ENCODE data around the gene G6PC1. TPM values are rescaled to one million over a fixed set of nuclear protein-coding genes. Genes with fewer than 3 reads are reported as not detected.
A peak's percentile ranks its signal among the peaks of the same experiment; 100 is the strongest.
"Not testable (repeated sequence)": the region's sequence is repeated elsewhere in the genome, so short reads cannot be mapped to it uniquely, and the experiment has no call there.

G6PC1 gene
- total RNA-seq, 1 experiment from 2014 or later, result not detected

DNA sequence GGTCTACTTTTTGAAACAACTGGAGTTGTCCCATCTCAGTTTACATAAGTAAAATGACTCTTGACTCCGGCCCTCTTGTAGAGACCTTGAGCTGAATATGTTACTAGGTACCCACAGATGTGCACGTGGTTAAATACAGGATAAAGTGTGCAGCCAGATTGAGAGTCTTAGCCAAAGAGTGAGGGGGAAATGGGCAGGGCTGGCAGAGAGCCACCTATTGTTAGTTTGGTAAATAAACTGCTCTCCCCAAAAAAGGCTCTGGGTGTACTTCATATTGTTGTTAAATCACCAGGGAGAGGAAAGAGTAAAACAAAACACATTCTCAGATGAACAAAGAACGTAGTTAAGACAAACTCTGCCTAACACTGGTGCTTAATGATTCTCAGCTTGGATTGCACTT, 20.3 kb downstream of the G6PC1 start:
- H3K36me3 ChIP-seq, result no peaks in the 10 kb centered on the region
- H3K27ac ChIP-seq, result no peak overlapping the region
- DNase-seq (ENCODE audit: low read depth in 1 of 2, low spot score in 2 of 2), result peak in 1 of 2 experiments; percentile 20

DNA sequence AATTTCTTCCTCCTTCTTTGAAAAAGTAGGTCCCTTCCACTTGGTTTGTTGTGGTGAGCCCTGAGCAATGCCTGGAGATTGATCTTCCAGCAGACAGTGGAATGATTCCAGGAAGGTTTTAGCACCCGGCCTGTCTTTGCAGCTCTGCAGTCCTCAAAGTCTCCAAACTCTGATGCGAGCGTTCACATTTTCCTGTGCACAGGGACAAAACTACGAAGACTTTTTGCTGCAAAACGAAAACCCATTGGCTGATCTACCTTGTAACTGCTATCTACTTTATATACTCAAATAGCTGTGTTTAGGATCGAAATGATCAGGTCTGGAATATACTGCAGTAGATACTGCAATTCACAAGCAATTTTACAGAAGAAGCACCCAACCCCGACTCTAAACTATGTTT, 21.7 kb downstream of the G6PC1 start:
- DNase-seq (ENCODE audit: low read depth in 1 of 2, low spot score in 2 of 2), result no peak
- no peaks in the 10 kb centered on the region for H3K9me3 ChIP-seq (replicated peaks)
- no peaks in the 10 kb centered on the region for H3K36me3 ChIP-seq
- H3K27ac ChIP-seq, result no peak overlapping the region
- 0 out of 2 replicates have a peak, but pooled peaks cover 4% of the 10 kb centered on the region for H3K27me3 ChIP-seq (replicated peaks)
- H3K4me3 ChIP-seq, result no peak overlapping the region
- peaks cover 9% of the 10 kb centered on the region; the same call in 1 of the 2 replicates for H3K4me1 ChIP-seq (replicated peaks)

More for the DNA sequence above, 20.3 kb downstream of the G6PC1 start:
- Histone ChIP-seq H3K4me1 (replicated peaks) (peaks cover 9% of the 10 kb centered on the region; the same call in 1 of the 2 replicates), H3K27me3 (replicated peaks) (0 out of 2 replicates have a peak, but pooled peaks cover 4% of the 10 kb centered on the region), H3K4me3 (no peak overlapping the region), H3K9me3 (replicated peaks) (no peaks in the 10 kb centered on the region)

DNA sequence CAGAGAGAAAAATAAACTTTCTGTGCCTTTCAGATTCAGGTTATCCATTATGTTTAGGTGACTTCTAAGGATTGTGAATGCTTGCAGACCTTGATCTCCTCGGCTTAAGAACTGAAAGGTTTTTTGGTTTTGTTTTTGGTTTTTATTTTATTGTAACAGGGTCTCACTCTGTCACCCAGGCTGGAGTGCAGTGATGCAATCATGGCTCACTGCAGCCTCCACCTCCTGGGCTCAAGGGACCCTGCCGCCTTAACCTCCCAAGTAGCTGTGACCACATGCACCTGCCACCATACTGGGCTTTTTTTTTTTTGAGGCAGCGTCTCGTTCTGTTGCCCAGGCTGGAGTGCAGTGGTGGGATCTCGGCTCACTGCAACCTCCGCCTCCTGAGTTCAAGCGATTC, 22.9 kb downstream of the G6PC1 start:
- not testable (repeated sequence) for H3K4me1 ChIP-seq (replicated peaks); H3K36me3 ChIP-seq; H3K9me3 ChIP-seq (replicated peaks); H3K4me3 ChIP-seq; DNase-seq (ENCODE audit: low read depth in 1 of 2, low spot score in 2 of 2); H3K27ac ChIP-seq; H3K27me3 ChIP-seq (replicated peaks)

DNA sequence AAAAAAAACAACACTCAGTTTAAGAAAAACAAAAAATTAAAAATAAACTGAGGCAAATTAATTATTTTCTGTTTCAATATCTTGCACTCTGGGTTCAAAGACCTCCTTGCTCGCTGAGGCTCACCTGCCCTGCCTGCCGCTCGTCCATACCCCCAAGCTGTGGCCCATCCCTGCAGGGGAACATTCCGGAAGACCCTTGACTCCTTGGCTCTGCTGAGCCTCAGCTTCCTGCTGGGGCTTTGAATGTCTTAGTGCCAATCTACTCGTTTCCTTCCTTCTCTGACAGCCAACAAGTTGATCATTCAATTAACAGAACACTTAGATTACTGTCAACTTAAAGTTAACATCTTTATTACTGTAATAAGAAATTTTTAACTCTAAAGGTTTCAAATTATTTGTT, 24.3 kb downstream of the G6PC1 start:
- Histone ChIP-seq H3K27me3 (replicated peaks) (0 out of 2 replicates have a peak, but pooled peaks cover 4% of the 10 kb centered on the region), H3K36me3 (no peaks in the 10 kb centered on the region), H3K9me3 (replicated peaks) (no peaks in the 10 kb centered on the region), H3K4me1 (replicated peaks) (0 out of 2 replicates have a peak, but pooled peaks cover 3% of the 10 kb centered on the region), H3K27ac (no peak overlapping the region), H3K4me3 (no peak overlapping the region)
- DNase-seq (ENCODE audit: low read depth in 1 of 2, low spot score in 2 of 2), result no peak

DNA sequence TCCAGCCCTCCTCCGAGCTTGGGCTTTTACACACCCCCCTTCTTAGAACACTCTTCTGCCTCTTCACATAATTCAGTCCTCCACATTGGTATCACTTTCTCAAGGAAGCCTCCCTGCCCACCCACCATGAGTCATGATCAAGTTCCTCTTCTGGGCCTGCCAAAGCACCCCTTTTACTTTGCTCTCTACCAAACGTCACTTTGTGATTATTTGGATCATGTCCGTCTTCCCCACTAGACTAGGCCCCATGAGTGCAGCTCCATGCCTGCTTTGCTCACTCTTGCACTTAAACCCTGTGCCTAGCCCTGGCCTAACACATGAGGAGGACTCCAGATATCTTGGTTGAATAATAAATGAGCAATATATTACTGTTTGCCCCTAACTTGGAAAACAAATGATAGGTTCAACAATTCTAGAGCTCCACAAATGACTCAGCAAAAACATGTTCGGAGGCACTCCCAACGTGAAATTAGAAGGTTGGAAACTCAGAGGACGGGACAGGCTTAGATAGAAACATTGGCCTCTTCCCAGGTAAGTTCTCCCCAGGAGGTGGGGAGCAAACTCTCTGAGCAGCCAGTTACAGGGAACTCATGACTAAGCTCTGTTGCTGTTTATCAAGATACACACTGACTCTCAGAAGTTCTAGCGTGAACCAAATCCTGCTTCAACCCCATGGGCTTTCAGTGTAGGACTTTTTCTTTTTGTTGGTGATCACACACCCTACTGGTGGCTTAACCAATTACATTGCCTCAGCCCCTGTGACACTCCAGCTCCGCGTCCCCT, 28.3 kb downstream of the G6PC1 start:
- Histone ChIP-seq H3K36me3 (no peaks in the 10 kb centered on the region), H3K4me1 (replicated peaks) (no peaks in the 10 kb centered on the region), H3K9me3 (replicated peaks) (no peaks in the 10 kb centered on the region), H3K4me3 (no peak overlapping the region), H3K27me3 (replicated peaks) (no peaks in the 10 kb centered on the region), H3K27ac (no peak overlapping the region)
- peak in 1 of 2 experiments; percentile 10 for DNase-seq (ENCODE audit: low read depth in 1 of 2, low spot score in 2 of 2)

DNA sequence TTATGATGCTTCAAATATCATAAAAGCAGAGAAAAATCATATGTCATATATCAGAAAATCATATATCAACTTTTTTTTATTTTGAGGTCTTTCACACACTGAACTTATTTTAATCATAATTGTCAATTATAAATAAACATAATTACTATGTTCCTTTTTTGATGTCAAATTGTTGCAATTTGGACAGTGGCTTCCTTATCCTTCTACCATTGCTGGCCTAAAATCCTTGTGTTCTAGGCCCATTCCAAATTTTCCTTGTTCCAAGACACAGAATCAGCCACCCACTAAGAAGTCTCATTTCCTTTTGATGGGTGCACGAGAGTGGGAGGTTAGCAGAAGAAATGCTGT, 28.9 kb downstream of the G6PC1 start:
- Histone ChIP-seq H3K9me3 (replicated peaks) (no peaks in the 10 kb centered on the region), H3K4me3 (no peak overlapping the region), H3K4me1 (replicated peaks) (no peaks in the 10 kb centered on the region), H3K36me3 (no peaks in the 10 kb centered on the region), H3K27me3 (replicated peaks) (no peaks in the 10 kb centered on the region), H3K27ac (no peak overlapping the region)
- DNase-seq (ENCODE audit: low read depth in 1 of 2, low spot score in 2 of 2), result no peak

DNA sequence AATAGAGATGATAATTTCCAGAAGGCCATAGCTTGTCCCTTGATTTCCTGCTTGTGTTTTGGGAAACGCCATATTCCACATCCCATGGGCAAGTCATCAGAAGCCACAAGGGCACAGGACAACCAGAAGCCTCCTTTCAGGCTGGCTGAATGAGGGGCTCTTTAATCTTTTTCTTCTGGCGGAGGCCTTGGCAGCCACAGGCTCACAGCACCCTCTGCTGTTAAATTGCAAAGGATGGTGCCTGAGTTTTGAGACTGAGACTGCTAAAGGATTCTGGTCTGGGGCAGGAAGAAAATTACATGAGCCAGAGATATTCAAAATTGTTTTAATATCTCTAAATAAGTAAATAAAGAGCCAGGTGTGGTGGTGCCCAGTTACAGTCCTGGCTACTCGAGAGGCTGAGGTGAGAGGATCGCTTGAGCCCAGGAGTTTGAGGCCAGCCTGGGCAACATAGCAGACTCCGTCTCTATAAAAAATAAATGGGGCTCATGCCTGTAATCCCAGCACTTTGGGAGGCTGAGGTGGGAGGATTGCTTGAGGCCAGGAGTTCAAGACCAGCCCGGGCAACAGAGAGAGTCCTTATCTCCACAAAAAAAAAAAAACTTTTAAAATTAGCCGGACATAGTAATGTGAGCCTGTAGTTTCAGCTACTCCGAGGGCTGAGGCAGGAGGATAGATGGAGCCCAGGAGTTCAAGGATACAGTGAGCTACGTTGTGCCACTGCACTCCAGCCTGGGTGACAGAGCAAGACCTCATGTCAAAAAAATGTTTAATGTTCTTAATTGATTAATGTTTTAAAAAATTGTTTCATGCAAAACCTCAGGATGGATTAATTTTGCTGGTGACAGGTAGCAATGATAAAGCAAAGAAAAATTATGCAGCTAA, 37.4 kb downstream of the G6PC1 start:
- peaks cover 5% of the 10 kb centered on the region; the same call in 1 of the 2 replicates for H3K27me3 ChIP-seq (replicated peaks)
- H3K9me3 ChIP-seq (replicated peaks), result no peaks in the 10 kb centered on the region
- peak; percentile 34 to 46 for DNase-seq (ENCODE audit: low read depth in 1 of 2, low spot score in 2 of 2)
- H3K27ac ChIP-seq, result no peak overlapping the region
- no peaks in the 10 kb centered on the region for H3K36me3 ChIP-seq
- H3K4me3 ChIP-seq, result no peak overlapping the region
- peaks cover 6% of the 10 kb centered on the region; the same call in 1 of the 2 replicates for H3K4me1 ChIP-seq (replicated peaks)

DNA sequence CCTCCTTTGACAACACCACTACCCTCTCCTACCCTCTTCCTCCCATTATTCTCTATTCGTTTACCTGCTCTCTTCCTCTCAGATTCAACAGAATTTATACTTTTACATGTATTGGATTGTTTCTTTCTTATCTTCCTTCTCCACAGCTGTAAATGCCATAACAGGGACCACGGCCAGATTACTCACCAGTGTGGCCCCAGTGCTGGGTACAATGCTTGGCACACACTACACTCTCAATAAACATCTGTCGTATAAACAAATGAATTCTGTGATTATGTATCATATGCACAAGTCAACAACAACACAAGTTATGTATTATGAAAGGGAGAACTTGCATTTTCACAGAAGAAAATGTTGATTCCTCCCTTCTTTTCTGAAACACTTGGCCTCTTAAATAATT, 43.6 kb downstream of the G6PC1 start:
- H3K27me3 ChIP-seq (replicated peaks), result peaks cover 5% of the 10 kb centered on the region; the same call in 1 of the 2 replicates
- no peaks in the 10 kb centered on the region for H3K9me3 ChIP-seq (replicated peaks)
- no peak overlapping the region for H3K27ac ChIP-seq
- no peak for DNase-seq (ENCODE audit: low read depth in 1 of 2, low spot score in 2 of 2)
- peaks cover 3% of the 10 kb centered on the region for H3K36me3 ChIP-seq
- no peak overlapping the region for H3K4me3 ChIP-seq
- peaks cover 6% of the 10 kb centered on the region for H3K4me1 ChIP-seq (replicated peaks)

DNA sequence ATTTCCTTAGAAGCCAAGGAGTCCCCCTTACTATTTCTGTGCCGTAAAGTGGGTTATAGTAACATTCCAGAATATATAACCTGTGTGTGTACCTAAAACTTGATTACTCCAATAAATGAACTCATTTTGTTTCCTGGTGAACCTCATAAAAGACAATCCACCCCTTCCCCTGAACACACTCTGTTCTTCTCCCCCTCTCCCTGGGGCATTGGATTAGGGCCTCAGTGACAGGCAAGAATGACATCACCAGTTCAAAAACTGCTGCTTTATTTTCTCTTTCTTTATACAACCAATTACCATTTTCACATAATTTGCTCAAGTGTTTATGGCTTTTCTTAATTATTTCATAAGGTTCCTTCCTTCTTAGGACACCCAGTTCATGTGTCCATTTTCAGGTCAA, 46.2 kb downstream of the G6PC1 start:
- H3K36me3 ChIP-seq, result peaks cover 21% of the 10 kb centered on the region
- no peak overlapping the region for H3K4me3 ChIP-seq
- H3K9me3 ChIP-seq (replicated peaks), result no peaks in the 10 kb centered on the region
- H3K27ac ChIP-seq, result no peak overlapping the region
- DNase-seq (ENCODE audit: low read depth in 1 of 2, low spot score in 2 of 2), result no peak
- peaks cover 22% of the 10 kb centered on the region for H3K4me1 ChIP-seq (replicated peaks)
- H3K27me3 ChIP-seq (replicated peaks), result no peaks in the 10 kb centered on the region

DNA sequence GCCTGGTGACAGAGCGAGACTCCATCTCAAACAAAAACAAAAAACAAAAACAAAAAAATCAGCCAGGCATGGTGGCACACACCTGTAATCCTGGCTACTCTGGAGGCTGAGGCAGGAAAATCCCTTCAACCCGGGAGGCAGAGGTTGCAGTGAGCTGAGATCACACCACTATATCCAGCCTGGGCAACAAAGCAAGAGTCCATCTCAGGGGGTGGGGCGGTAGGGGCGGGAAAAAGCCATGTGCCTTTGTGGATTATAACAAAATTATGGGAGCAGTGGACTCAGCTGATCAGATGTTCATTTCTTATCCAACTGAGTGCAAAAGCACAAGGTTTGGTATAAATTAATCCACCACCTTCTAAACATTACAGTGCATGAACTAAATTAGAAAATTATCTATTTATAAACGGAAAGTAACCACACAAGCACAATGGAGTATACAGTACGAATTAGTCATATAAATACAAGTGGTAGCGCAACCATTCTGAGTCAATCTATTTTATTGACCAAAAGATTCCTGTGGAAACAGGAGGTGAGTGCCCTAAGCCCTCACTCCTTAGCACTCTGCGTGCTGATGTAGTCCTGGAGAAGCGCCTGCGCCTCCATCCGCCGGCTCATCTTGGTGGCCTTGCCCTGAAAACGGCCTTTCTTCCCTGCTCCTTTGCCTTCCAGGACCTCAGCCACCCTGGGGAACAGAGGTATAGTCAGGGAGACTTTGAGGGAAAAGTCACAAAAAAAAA, 49.6 kb downstream of the G6PC1 start:
- H3K27me3 ChIP-seq (replicated peaks), result no peaks in the 10 kb centered on the region
- H3K27ac ChIP-seq, result no peak overlapping the region
- no peaks in the 10 kb centered on the region for H3K9me3 ChIP-seq (replicated peaks)
- H3K4me3 ChIP-seq, result no peak overlapping the region
- H3K36me3 ChIP-seq, result peaks cover 49% of the 10 kb centered on the region
- peaks cover 20% of the 10 kb centered on the region for H3K4me1 ChIP-seq (replicated peaks)
- DNase-seq (ENCODE audit: low read depth in 1 of 2, low spot score in 2 of 2), result peak; percentile 64 to 73

Other genes starting within 250 kb of the G6PC1 start
- gene TUBG2, start 241.5 kb upstream of the G6PC1 start, total RNA-seq (2014; rRNA removed; shearing (Covaris generic)), result 0.92 and 3.5 TPM in 2 replicates
- 3.8 and 8.8 TPM in 2 replicates for gene PLEKHH3, start 223.8 kb upstream of the G6PC1 start, total RNA-seq (2014; rRNA removed; shearing (Covaris generic))
- not detected in 2 replicates for gene CCR10, start 219.0 kb upstream of the G6PC1 start, total RNA-seq (2014; rRNA removed; shearing (Covaris generic))
- gene CNTNAP1, start 218.3 kb upstream of the G6PC1 start, total RNA-seq (2014; rRNA removed; shearing (Covaris generic)), result 0.34 and 1.1 TPM in 2 replicates
- 5.2 and 16.3 TPM in 2 replicates for gene EZH1, start 155.8 kb upstream of the G6PC1 start, total RNA-seq (2014; rRNA removed; shearing (Covaris generic))
- gene RAMP2, start 139.6 kb upstream of the G6PC1 start, total RNA-seq (2014; rRNA removed; shearing (Covaris generic)), result not detected in 2 replicates
- gene VPS25, start 127.3 kb upstream of the G6PC1 start, total RNA-seq (2014; rRNA removed; shearing (Covaris generic)), result 57.2 and 101 TPM in 2 replicates
- gene WNK4, start 120.2 kb upstream of the G6PC1 start, total RNA-seq (2014; rRNA removed; shearing (Covaris generic)), result 0.25 TPM in 1 of 2 replicates, not detected in the other
- 85.0 and 110 TPM in 2 replicates for gene COA3, start 102.1 kb upstream of the G6PC1 start, total RNA-seq (2014; rRNA removed; shearing (Covaris generic))
- 0.18 TPM in 1 of 2 replicates, not detected in the other for gene CNTD1, start 101.9 kb upstream of the G6PC1 start, total RNA-seq (2014; rRNA removed; shearing (Covaris generic))
- gene BECN1, start 76.5 kb upstream of the G6PC1 start, total RNA-seq (2014; rRNA removed; shearing (Covaris generic)), result 69.9 and 87.8 TPM in 2 replicates
- 109 and 122 TPM in 2 replicates for gene PSME3, start 67.4 kb upstream of the G6PC1 start, total RNA-seq (2014; rRNA removed; shearing (Covaris generic))
- gene AOC2, start 56.2 kb upstream of the G6PC1 start, total RNA-seq (2014; rRNA removed; shearing (Covaris generic)), result 0.42 TPM in 1 of 2 replicates, not detected in the other
- not detected in 2 replicates for gene AOC3, start 49.6 kb upstream of the G6PC1 start, total RNA-seq (2014; rRNA removed; shearing (Covaris generic))
- 29.8 and 59.7 TPM in 2 replicates for gene AARSD1, start 63.7 kb downstream of the G6PC1 start, total RNA-seq (2014; rRNA removed; shearing (Covaris generic))
- 1.2 and 2.1 TPM in 2 replicates for gene PTGES3L, start 79.3 kb downstream of the G6PC1 start, total RNA-seq (2014; rRNA removed; shearing (Covaris generic))
- 5.7 and 17.0 TPM in 2 replicates for gene RUNDC1, start 79.8 kb downstream of the G6PC1 start, total RNA-seq (2014; rRNA removed; shearing (Covaris generic))
- gene RPL27, start 97.6 kb downstream of the G6PC1 start, total RNA-seq (2014; rRNA removed; shearing (Covaris generic)), result 605 and 1,189 TPM in 2 replicates
- 16.4 and 17.7 TPM in 2 replicates for gene IFI35, start 106.0 kb downstream of the G6PC1 start, total RNA-seq (2014; rRNA removed; shearing (Covaris generic))
- 125 and 144 TPM in 2 replicates for gene VAT1, start 121.6 kb downstream of the G6PC1 start, total RNA-seq (2014; rRNA removed; shearing (Covaris generic))
- gene RND2, start 124.4 kb downstream of the G6PC1 start, total RNA-seq (2014; rRNA removed; shearing (Covaris generic)), result 0.03 TPM in 1 of 2 replicates, not detected in the other
- 44.4 and 47.1 TPM in 2 replicates for gene BRCA1, start 224.6 kb downstream of the G6PC1 start, total RNA-seq (2014; rRNA removed; shearing (Covaris generic))